GM12874 (cell line): ENCODE data around the gene SSBP4.

Source experiments
- CTCF ChIP-seq: IDR thresholded peaks from 2 replicates; pipeline ENCODE4 v1.5.1; 2011; ENCODE audit warnings: low read depth, mild to moderate bottlenecking, control low read depth, low read length, moderate library complexity; ENCODE audit not compliant: insufficient read depth

Gene SSBP4

GRCh38 chr19:18443406-18443805 lies 24.2 kb downstream of the SSBP4 start:
- no peak for TF ChIP-seq CTCF

DNA sequence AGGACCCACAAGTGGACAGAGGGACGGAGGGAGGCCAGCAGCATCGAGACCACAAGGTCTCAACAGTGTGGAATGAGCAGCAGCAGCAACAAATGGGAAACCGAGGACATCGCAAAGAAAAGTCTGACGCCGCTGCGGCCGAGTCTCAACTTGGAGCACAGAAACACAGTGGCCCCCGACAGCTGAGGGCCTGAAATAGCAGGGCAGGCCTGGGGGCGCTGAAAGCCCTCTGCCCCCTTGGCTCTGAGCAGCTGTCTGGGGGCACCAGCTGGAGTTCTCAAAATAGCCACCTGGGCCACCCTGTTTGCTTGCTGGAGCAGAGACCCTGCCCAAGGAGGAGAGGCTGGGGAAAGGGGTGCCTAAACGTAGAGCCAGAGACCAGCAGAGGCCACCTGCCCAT lies 24.6 kb downstream of the SSBP4 start:
- no peak for TF ChIP-seq CTCF

- TF ChIP-seq CTCF, result no peak
Observed at GRCh38 chr19:18444513-18444912, 25.3 kb downstream of the SSBP4 start.

- no peak for TF ChIP-seq CTCF
Observed at GRCh38 chr19:18445262-18445948, 26.2 kb downstream of the SSBP4 start.

- no peak for TF ChIP-seq CTCF
Observed at GRCh38 chr19:18446145-18446810, 27.1 kb downstream of the SSBP4 start.

- no peak for TF ChIP-seq CTCF
Observed at GRCh38 chr19:18446811-18447359, 27.7 kb downstream of the SSBP4 start.

DNA sequence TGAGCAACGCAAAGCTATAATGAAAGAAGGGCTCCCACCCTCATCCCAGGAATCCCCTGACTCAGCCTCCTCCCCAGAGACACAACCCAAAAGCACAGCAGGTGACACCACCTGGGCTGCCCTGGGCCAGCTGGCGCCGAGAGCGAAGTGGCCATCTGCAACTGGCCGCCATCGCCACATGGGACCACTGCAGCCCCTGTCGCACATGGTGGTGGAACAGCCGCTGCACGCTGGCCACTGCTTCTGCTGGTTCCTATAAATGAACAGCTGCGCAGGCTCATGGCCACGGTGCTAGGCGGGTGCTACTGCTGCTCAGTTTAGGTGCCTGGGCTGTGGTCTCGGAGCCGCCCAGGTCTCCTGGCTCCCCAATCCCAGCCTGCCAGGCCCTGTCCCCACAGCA lies 30.4 kb downstream of the SSBP4 start:
- TF ChIP-seq CTCF, result no peak
